HG02870 (cell line): Measurements from ENCODE around the gene IFRD2.
"Not testable (repeated sequence)": the region's sequence is repeated elsewhere in the genome, so short reads cannot be mapped to it uniquely, and the experiment has no call there.

Source experiments
- ATAC-seq: cut with Tn5 transposase; IDR thresholded peaks from one replicate; pipeline ENCODE4 v1.9.1; 2021; ENCODE audit warnings: mild to moderate bottlenecking, moderate library complexity; ENCODE audit not compliant: unreplicated experiment

Gene IFRD2

DNA sequence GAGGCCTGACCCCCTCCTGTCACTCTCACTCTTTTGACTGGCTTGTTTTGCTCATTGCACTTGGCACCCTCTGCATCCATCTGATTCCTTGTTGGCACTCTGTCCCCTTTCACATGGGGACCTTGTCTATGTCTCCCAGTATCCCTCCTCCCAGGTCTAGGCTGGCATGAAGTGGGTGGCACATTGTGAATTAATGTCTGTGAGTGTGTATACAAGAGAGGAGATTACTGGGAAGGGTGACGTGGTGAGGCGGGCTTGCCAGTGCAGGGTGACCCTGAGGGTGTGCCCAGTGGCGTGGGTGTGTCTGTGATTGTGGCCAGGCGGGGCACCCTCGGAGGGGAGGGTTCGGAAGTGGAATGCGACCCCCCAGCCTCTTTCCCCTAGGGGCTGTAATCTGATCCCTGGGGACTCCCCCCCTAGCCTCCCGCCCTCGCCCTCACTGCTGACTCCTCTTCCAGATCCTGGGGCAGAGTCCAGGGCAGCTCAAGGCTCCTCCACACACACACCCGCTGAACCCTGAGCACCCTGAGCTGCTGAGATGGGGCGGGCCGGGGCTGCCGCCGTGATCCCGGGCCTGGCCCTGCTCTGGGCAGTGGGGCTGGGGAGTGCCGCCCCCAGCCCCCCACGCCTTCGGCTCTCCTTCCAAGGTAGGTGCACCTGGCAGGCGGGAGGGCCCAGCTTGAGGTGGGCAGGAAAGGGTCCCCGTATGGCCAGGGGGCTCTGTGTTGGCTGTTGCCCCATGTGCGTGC is 23.4 kb downstream of the IFRD2 start, which contains the start of gene SEMA3B:
TSS of gene SEMA3B (plus strand) at position 445 of the 749 bp plus-strand sequence. CDS start at position 539, 94 bp downstream.
- no peak for ATAC-seq

DNA sequence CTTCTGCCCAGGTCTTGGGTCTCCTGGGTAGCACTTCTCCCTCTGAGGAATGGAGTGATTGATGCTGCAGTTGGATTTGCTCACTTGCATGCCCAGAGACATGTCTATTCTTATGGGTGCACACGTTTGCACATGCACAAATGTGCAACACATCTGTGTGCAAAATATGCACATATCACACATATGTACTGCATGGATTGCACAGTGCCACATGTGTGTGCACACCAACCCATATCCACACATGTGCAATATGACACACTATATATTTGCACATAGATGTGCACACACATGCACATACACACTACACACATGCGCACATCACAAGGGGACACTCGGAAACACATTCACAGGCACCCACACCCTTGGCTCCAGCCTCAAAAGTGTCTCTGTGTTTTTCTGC is 24.0 kb downstream of the IFRD2 start:
- no peak for ATAC-seq

DNA sequence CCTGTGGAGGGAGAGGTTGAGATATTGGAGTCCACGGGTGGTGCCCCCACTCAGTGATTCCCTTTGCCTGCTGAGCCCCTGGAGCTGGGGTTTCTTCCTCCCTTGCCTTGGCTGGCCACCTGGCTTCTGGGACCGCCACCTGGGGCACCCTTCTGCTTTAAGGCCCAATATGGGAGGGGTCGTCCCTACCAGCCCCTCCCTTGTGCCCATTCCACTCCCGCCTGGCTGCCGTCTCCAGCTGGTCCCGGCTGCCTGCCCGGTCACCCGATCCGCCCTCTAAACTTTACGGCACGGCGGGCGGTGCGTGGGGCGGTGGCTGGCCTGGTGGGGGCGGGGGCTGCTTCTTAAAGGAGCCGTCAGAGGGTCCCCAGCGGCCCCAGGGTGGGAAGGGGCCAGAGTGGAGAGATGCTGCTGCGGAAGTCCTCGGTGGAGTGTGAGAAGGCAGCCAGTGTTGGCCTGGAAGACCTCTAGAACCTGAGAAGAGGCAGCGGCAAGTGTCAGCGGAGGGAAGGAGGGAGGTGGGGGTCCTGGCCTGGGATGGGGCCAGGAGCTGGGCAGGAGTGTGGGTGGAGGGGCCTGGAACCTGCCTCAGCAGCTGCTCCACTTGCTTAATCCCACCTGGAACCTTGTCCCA is 24.8 kb downstream of the IFRD2 start:
- no peak for ATAC-seq

DNA sequence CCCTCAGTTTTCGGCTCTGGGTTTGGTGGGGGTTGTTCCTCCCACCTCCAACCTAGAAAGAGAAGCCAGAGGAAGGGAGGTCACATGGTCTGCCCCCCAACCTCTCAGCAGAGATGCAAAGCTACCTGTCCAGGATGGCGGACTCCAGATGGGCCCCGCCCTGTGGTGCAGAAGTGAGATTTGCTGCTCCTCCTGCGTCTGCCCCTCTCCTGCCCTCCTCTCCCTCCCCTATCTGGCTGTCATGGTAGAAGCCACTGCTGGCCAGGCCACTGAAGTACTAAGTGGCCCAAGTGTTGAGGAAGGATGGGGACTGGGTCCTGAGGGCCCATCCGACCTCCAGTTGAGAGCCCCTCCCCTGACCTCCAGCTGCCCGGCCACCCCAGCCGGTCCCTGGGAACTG is 25.4 kb downstream of the IFRD2 start:
- ATAC-seq = no peak

DNA sequence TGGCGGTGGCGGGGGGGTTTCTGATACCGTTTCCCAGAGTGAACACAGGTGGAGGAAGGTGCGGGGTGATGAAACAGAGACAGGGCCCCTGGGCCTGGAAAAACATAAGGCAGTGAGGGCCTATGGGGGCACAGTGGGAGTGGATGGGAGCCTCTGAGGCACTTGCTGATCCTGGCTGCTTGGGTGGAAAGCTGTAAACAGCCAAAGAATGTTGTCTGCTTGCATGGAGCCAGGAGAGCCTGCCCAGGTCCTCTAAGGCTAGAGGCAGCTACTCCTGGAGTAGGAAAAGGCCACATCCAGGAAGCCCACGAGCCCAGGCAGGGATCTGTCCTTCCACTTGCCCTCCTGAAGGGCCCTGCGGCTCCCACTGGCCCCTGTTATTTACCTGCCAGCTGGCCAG is 26.2 kb downstream of the IFRD2 start:
- ATAC-seq = no peak

DNA sequence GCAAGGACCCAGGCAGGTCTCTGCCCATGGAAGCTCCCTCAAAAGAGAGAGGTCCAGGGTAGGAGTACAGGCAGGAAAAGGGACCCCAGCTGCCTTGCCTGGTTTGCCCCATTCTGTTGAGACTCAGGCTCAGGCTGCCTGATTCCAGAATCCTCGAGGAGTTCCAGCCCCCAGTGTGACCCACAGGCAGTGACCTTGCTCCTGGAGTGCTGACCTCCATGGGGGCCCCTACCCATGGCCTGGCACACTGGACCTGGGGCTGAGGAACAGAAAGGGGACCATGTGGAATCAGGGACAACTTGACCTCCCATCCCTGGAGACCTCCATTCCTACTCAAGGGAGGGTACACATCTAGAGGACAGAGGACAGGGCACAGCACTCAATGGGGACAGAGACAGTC is 26.7 kb downstream of the IFRD2 start:
- ATAC-seq = no peak

DNA sequence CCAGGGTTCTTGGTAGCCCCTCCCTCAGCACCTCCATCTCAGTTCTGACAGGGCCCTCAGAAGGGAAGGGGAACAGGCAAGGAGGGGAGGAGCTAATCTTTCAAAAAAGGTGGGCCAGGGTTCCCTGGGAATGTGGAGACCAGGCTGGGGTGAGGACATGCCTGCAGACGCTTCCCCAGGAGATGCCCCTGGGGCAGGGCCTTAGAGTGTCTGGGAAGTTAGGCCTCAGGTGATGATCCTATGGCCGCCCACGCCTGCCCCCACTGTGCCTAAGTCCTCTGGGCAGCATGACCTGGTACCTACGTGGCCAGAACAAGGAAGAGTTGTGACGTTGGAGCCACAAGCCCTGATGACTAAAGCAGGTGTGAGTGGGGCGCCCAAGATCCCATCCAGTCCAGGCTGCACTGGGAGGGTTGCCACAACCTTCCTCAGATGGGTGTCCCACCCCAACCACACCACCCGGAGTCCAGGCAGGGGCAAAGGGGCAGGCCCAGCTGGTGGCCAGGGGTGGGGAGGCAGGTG is 27.2 kb downstream of the IFRD2 start:
- ATAC-seq = no peak

DNA sequence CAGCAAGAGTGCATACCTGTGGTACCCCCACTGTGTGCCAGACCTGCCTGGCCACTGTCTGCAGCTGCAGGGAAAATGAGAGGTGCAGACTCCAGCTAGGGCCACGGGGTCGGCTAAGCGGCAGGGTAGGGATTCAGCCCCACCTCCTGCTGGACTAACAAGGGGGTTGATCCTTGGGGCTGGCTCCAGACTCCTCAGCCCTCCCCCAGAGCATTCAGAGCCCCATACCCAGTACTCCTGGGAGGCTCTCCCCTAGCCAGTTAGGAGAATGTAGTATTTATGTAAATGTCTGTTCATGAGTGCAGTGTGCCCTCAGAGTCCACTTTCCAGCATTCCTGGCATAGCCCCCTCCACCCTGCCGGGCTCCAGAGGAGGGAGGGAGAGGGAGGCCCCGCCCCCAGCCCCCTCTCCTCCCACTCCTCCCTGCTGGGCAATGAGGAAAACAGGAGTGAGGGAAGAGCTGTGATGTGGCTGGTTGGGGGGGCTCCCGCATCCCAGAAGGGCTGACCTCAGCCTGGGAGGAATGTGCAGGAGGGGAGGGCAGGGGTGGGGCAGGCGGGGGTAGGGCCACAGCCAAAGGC is 27.8 kb downstream of the IFRD2 start:
- no peak for ATAC-seq

DNA sequence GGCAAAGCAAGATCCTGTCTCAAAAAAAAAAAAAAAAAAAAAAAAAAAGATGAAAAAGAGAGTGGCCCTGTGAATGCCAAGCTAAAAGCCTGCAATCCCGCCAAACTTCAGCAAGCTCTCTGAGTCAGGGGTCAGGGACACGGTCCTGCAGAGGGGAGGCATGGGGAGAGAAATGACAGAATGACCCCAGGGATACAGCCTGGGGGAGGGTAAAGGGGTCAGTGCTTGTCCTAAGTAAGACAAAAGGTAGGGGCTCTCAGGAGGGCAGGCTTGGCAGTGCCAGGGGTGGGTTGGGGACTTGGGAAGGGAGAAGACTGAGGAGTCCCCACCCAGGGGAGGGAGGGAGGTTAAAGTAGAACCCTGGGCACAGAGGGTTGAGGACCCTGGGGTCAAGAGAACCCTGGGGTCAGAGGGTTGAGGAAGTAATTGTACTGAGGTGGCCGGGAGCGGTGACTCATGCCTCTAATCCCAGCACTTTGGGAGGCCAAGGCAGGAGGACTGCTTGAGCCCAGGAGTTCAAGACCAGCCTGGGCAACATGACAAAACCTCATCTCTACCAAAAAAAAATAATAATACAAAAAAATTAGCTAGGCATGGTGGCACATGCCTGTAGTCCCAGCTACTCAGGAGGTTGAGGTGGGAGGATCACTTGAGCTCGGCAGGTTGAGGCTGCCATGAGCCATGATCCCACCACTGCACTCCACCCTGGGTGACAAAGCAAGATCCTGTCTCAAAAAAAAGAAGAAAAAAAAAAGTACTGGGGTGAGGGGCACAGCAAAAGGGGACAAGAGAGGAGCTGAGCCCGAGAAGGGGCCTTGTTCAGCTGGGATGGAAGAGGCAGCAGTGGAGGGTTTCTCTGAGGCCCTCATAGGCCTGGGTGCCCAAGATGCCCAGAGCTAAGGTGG is 28.5 kb downstream of the IFRD2 start:
- no peak for ATAC-seq

DNA sequence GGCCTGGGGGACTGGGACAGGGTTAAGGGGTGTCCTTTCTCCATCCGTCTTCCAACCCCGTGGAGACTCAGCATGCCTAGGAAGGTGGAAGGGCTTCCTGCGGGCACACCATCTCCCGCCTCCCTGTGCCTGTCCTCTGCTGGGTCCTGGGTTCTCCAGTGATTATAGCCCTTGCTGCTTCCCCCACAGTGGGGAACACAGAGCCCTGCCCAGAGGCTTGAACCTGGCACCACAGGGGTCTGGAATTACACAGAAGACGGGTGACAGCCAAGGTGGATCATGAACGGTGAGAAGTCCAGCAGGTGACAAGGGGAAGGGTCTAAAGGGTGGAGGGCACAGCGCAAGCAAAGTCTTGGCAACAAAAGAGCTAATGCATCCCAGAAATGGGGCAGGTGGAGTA is 29.5 kb downstream of the IFRD2 start:
- ATAC-seq = no peak

DNA sequence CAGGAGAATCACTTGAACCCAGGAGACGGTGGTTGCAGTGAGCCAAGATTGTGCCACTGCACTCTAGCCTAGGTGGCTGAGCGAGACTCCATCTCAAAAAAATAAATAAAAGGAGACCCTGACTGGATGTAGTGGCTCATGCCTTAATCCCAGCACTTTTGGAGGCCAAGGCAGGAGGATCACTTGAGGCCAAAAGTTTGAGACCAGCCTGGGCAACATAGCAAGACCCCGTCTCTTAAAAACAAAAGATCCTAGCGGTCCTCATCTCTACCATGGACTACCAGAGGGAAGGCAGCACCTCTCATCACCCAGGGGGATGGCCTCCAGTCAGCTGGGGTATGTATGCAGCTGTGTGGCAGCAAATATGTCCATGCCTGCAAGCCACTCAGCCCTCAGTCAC is 30.0 kb downstream of the IFRD2 start:
- not testable (repeated sequence) for ATAC-seq

DNA sequence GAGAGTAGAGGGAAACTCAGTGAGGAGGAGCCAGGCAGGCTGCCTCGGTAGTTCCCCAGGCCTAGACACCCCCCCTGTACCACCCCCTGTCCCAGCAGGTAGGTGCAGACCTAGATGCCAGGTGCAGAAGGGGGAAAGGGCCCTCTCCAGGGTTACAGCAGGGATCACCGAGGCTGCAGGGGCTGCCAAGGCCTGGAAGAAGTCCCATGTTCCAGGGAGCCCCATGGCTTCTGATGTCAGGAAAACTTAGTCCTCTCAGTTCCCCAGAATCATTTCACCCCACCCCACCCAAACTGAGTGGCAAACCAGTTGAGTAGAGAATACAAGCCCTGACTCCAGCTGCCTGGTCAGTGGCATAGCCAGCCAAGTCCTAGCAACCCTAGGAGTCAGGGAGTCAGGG is 30.7 kb downstream of the IFRD2 start:
- no peak for ATAC-seq

DNA sequence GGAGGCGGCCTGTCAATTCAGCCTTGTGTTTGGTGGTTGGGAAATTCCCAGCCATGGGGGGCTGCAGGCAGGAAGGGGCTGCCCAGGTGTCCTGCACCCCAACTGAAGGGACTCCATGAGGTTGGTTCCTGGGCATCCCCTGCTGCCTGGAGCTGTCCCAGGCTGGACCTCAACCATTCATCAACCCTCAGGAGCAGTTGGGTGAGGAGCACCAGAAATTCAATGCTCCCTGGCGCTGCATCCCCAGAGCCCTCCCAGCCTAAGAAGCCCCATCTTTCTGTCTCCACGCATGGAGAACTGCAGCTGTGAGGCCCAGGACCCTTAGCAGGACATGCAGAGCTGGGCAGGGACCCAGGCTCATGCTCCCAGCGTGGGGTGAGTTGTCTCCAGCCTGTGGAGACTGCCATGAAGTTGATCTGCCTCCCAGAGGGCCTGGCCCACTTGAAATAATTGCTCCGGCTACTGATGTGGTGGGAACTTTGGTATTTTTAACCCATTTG is 31.2 kb downstream of the IFRD2 start:
- no peak for ATAC-seq

DNA sequence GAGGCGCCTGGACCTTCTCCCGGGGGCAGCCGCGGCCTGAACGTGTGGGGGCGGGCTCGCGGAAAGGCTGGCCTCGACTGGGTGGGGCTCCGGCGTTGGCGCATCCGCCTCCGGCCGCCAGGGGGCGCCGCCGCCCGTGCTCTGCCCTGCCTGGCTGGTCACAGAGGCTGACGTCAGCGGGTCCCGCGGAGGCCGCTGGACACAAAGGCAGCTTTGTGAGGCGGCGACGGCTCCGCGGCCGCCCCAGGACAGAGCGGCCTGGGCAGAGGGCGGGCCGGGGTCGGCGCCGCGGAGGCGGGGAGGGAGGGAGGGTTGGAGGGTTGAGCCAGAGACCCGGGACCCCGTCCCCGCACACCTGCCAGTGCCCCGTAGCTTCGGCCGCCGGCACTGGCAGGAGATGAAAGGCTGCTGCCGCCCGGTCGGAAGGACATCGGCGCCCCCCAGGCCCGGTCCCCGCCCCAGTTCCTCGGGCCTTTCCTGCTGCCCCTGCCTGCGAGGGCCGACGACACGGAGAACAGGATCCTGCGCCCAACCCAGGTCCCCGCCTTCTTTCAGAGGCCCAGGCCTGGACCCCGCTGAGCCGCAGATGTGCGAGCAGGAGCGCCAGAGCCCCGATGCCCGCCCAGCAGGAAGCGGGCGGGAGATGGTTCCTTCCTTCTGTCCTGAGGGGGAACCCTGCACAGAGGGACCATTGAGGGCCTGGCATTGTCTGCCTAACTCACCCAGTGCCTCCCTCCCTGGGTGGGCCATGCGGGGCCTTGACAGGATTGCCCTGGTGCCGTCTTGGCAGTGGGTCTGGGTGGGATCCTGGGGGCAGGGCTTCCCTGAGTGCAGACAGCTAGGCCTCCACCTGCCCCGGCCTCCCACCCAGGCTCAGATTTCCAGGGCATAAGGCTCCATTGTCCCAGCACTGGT is 31.9 kb downstream of the IFRD2 start:
- peak; percentile 66 for ATAC-seq

DNA sequence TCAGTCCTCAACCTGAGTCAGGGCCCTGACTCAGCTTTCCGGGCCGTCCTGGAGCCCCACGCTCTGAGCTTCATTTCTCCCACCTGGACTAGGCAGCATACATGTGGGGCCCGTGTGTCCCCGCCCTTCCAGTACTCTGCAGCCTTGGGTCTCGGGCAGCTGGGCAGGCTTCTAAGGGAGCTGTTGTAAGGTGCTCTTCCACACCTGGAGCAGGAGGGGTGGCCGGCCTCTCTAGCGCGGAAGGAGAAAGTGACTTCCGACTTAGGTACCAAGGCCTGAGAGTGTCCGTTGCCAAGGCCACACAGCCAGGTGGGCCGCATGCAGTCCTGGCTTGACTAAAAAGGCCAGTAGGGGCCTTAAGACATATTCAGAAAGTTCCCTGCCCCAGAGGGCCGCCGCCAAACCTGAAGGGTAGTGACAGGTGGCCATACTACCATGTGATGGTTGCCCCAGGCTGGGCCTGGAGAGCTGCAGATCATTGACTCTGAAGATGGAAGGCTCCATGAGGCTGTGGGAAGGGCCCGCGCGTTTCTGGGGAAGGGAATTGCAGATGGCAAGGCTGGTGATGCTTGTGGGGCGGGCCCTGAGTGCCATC is 32.7 kb downstream of the IFRD2 start:
- peak; percentile 9 for ATAC-seq

DNA sequence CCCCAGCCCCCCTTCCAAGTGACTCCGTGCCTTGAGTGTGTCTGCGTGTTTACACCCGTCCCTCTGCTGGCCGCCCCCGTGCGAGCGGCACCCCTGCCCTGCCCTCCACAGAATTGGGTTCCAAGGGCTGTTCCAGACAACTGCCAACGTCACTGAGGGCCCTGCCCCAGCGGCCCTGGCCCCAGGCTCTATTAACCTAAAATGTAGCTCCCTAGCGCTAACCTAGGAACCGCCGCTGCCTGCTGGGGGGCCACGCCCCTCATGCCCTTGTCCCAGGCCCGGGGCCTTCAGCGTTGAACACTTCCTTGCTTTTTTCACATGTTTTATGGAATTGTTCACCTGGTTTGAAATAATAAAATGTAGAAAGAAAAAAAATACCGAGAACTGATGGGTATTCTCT is 33.2 kb downstream of the IFRD2 start:
- ATAC-seq = no peak

DNA sequence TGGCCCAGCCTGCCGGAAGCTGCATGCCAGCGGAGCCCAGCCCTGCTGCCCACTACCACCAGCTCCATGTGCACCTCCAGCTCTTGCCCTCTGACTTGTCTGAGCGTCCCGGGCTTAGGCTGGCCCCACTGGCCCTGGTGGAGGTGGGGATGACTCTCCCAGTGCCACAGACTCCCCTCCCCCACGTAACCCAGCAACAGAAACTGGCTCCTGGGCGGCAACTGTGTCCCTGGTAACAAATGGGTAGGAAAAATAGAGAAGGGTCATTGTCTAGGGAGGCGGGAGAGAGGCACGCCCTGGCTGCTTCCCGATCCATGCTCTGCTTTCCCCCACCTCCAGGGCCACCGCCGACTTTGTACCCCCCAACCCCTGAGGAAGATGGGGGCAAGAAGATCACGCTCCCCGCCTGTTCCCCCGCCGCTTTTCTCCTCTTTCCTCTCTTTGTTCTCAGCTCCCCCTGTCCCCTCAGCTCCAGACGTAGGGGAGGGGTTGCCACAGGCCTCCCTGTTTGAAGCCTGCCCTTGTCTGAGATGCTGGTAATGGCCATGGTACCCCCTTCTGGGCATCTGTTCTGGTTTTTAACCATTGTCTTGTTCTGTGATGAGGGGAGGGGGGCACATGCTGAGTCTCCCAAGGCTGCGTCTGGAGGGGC is 34.1 kb downstream of the IFRD2 start:
- no peak for ATAC-seq

DNA sequence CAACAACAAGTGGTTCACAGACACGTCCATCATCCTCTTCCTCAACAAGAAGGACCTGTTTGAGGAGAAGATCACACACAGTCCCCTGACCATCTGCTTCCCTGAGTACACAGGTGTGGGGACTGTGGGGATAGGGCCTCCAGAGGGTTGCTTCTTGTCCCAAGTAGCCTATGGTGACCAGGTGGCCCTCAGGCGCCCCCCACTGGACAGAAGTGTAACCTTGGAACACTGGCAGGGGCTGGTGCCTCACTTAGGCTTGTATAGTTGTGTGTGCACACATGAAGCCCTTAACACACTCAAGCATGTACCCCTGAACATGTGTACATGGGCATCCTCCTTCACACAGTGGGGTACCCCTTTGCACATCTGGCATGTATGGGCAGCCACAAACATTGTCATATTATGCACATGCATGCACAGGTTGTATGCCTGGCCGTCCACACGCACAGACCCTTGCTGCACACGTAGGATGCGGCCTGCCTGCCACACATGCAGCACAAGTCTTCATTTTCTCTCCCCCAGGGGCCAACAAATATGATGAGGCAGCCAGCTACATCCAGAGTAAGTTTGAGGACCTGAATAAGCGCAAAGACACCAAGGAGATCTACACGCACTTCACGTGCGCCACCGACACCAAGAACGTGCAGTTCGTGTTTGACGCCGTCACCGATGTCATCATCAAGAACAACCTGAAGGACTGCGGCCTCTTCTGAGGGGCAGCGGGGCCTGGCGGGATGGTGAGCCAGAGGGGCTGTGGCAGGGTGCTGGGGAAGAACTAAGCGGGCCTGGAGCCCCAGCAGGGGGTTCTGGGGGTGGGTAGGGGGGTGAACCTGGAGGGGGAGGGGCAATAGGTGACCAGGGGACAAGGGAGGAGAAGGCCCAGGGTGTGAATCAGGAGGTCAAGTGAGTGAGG is 35.0 kb downstream of the IFRD2 start:
- no peak for ATAC-seq
